Fibroblast of villous mesenchyme (primary cell): ENCODE measurements around the gene XRCC2. TPM values are rescaled to one million over a fixed set of nuclear protein-coding genes. Genes with fewer than 3 reads are reported as not detected.
"Not testable (repeated sequence)": the region's sequence is repeated elsewhere in the genome, so short reads cannot be mapped to it uniquely, and the experiment has no call there.

Source experiments
- DNase-seq: peaks from one replicate; pipeline ENCODE4 v3.0.0-alpha.2; 2010; ENCODE audit warnings: low read depth
- H3K4me3 ChIP-seq: 2 replicates; pipeline ENCODE4 v1.5.1; 2011; ENCODE audit warnings: low read depth, mild to moderate bottlenecking, low read length
- total RNA-seq: library from RNA; depleted of rRNA; stranded (reverse); fragments of >200 nt; gene quantifications from 2 replicates; pipeline ENCODE4 v1.2.3, GENCODE V29; 2012
- TF ChIP-seq, protein P1 (sequence below): IDR thresholded peaks from 2 replicates; pipeline ENCODE4 v1.5.1; 2012; ENCODE audit warnings: low read depth, mild to moderate bottlenecking, low read length; ENCODE audit not compliant: insufficient read depth

XRCC2 gene
- total RNA-seq, 1 donor, result 3.5 TPM

GRCh38 chr7:152633072-152633471 lies 42.9 kb downstream of the XRCC2 start:
- no peak for DNase-seq
- TF ChIP-seq, protein P1, sequence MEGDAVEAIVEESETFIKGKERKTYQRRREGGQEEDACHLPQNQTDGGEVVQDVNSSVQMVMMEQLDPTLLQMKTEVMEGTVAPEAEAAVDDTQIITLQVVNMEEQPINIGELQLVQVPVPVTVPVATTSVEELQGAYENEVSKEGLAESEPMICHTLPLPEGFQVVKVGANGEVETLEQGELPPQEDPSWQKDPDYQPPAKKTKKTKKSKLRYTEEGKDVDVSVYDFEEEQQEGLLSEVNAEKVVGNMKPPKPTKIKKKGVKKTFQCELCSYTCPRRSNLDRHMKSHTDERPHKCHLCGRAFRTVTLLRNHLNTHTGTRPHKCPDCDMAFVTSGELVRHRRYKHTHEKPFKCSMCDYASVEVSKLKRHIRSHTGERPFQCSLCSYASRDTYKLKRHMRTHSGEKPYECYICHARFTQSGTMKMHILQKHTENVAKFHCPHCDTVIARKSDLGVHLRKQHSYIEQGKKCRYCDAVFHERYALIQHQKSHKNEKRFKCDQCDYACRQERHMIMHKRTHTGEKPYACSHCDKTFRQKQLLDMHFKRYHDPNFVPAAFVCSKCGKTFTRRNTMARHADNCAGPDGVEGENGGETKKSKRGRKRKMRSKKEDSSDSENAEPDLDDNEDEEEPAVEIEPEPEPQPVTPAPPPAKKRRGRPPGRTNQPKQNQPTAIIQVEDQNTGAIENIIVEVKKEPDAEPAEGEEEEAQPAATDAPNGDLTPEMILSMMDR, result no peak
- no peak overlapping the region for H3K4me3 ChIP-seq

DNA sequence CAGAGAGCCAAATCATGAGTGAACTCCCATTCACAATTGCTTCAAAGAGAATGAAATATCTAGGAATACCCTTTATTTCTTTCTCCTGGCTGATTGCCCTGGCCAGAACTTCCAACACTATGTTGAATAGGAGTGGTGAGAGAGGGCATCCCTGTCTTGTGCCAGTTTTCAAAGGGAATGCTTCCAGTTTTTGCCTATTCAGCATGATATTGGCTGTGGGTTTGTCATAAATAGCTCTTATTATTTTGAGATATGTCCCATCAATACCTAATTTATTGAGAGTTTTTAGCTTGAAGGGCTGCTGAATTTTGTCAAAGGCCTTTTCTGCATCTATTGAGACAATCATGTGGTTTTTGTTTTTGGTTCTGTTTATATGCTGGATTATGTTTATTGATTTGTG lies 47.2 kb downstream of the XRCC2 start:
- not testable (repeated sequence) for DNase-seq, H3K4me3 ChIP-seq

DNA sequence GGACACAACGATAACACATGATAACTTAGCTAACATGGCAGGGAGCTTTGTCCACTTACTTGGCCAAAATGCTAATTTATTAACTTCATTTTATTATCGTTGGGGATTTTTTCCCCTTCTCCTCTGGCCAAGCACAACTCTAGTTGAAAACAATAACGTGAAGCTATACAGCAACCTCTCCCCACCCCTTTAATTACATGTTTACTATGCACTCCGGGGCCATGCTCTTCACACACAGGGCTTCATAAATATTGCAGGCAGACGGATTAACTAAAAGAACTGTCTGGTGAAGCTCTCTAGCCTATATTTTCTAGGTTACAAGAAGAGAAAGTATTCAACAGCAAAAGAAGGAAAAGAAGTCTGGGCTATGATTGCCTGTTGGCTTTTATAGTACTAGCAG lies 51.7 kb downstream of the XRCC2 start:
- no peak overlapping the region for H3K4me3 ChIP-seq
- DNase-seq, result no peak
- TF ChIP-seq, protein P1, result no peak

GRCh38 chr7:152621426-152621825 lies 54.5 kb downstream of the XRCC2 start:
- TF ChIP-seq, protein P1, result no peak
- no peak for DNase-seq
- H3K4me3 ChIP-seq, result no peak overlapping the region

DNA sequence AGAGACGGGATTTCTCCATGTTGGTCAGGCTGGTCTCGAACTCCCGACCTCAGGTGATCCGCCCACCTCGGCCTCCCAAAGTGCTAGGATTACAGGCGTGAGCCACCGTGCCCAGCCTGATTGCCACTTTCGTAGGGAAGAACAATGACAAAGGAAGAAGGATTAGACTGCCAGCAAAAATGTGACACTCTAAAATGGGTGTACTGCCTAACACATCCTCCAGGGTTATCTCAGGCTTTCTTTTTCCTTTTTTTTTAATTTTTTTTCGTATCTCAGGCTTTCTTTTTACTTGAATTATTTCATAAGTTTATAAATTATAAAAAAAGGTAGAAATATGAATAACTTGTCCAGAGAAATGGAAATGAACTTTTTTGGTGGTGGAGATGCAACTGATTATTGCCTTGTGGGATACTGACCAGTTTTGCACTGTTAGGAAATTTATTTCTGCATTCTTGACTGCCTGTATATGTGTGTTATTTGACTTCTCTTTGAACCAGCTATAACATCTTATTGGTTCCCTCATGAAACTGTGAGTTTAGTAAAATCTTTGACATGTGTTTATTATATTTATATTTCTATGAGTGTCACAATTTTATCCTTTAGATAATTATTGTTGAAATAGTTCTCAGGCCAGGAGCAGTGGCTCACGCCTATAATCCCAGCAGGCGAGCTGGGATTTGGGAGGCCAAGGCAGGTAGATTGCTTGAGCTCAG lies 56.8 kb downstream of the XRCC2 start:
- TF ChIP-seq, protein P1, result peak; percentile 14
- no peak overlapping the region for H3K4me3 ChIP-seq
- DNase-seq, result no peak

- no peak for DNase-seq
- TF ChIP-seq, protein P1, result no peak
- no peak overlapping the region for H3K4me3 ChIP-seq
These were observed 57.5 kb downstream of the XRCC2 start for GRCh38 chr7:152618427-152618826.

GRCh38 chr7:152617056-152617455 lies 58.9 kb downstream of the XRCC2 start:
- DNase-seq, result no peak
- TF ChIP-seq, protein P1, result no peak
- no peak overlapping the region for H3K4me3 ChIP-seq
